GM23248 (cell line): ENCODE data around the gene PLA2G2D.

Experiments
- EZH2 ChIP-seq: fragments of 200-600 bp; sonication (generic); IDR thresholded peaks from 2 replicates; pipeline ENCODE4 v1.6.1; 2018; ENCODE audit warnings: antibody characterized with exemption, mild to moderate bottlenecking; ENCODE audit not compliant: insufficient read depth, poor library complexity, severe bottlenecking
- EZH2phosphoT487 ChIP-seq: fragments of 200-600 bp; sonication (generic); IDR thresholded peaks from 2 replicates; pipeline ENCODE4 v1.6.1; 2018; ENCODE audit warnings: antibody characterized with exemption, moderate library complexity, mild to moderate bottlenecking, low read depth; ENCODE audit not compliant: insufficient read depth

DNA sequence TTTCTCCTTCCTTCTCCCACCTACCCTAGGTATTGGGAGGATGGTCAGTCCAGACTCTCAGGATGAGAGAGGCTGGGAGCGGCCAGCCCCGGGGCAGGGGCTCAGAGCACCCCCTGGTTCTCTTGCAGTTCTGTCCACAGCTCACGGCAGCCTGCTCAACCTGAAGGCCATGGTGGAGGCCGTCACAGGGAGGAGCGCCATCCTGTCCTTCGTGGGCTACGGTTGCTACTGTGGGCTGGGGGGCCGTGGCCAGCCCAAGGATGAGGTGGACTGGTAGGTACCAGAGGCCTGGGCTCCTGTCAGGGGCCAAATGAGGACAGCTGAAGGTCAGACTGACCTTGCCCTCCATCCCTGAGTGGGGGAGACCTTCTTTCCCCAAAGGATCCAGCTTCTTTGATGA lies 24.0 kb upstream of the PLA2G2D start:
- TF ChIP-seq EZH2phosphoT487 (no peak), EZH2 (no peak)
